ENCODE measurements around the gene PTGER1.

The PTGER1 gene

GRCh38 chr19:14502334-14503092 is 27.4 kb upstream of the PTGER1 start:
- no peak for DNase-seq (ENCODE audit: low read depth)

- DNase-seq (ENCODE audit: low read depth): no peak
Observed at GRCh38 chr19:14497228-14497921, 22.2 kb upstream of the PTGER1 start.

- DNase-seq (ENCODE audit: low read depth): no peak
Observed at GRCh38 chr19:14496834-14497227, 21.7 kb upstream of the PTGER1 start.

GRCh38 chr19:14496029-14496833 is 21.1 kb upstream of the PTGER1 start, which contains the start of gene GIPC1:
Gene GIPC1 (minus strand): TSS chr19:14496127. CDS start chr19:14482976, 13,151 bp downstream.
- peak; percentile 69 for DNase-seq (ENCODE audit: low read depth)

GRCh38 chr19:14495672-14496028 is 20.5 kb upstream of the PTGER1 start:
- DNase-seq (ENCODE audit: low read depth): no peak

- DNase-seq (ENCODE audit: low read depth): no peak
Observed at GRCh38 chr19:14494910-14495671, 19.9 kb upstream of the PTGER1 start.

GRCh38 chr19:14494411-14494810 is 19.3 kb upstream of the PTGER1 start:
- no peak for DNase-seq (ENCODE audit: low read depth)

GRCh38 chr19:14492756-14493337 is 17.7 kb upstream of the PTGER1 start:
- no peak for DNase-seq (ENCODE audit: low read depth)

- DNase-seq (ENCODE audit: low read depth): no peak
Observed at GRCh38 chr19:14487370-14488125, 12.4 kb upstream of the PTGER1 start.

- DNase-seq (ENCODE audit: low read depth): no peak
Observed at GRCh38 chr19:14482172-14482941, 7.2 kb upstream of the PTGER1 start.

- no peak for DNase-seq (ENCODE audit: low read depth)
Observed at GRCh38 chr19:14480700-14481079, 5.5 kb upstream of the PTGER1 start.

- peak; percentile 46 for DNase-seq (ENCODE audit: low read depth)
Observed at GRCh38 chr19:14479975-14480699, 5.0 kb upstream of the PTGER1 start.

GRCh38 chr19:14479309-14479974 is 4.3 kb upstream of the PTGER1 start:
- no peak for DNase-seq (ENCODE audit: low read depth)

GRCh38 chr19:14478113-14478545 is 3.0 kb upstream of the PTGER1 start:
- no peak for DNase-seq (ENCODE audit: low read depth)

- no peak for DNase-seq (ENCODE audit: low read depth)
Observed at GRCh38 chr19:14477418-14478112, 2.4 kb upstream of the PTGER1 start.

GRCh38 chr19:14476673-14477401 is 1.7 kb upstream of the PTGER1 start:
- peak; percentile 40 for DNase-seq (ENCODE audit: low read depth)

- DNase-seq (ENCODE audit: low read depth): no peak
Observed at GRCh38 chr19:14476327-14476672, 1.1 kb upstream of the PTGER1 start.

- no peak for DNase-seq (ENCODE audit: low read depth)
Observed at GRCh38 chr19:14474827-14475226, 327 bp downstream of the PTGER1 start.

All from stimulated activated CD8-positive, alpha-beta memory T cell treated with anti-CD3 and anti-CD28 coated beads, Interleukin-12 subunit alpha, Interleukin-12 subunit beta, amount 100 ng/mL, for 4 hours (primary cell).